ENCODE results near the gene CARHSP1.
A peak's percentile ranks its signal among the peaks of the same experiment; 100 is the strongest.

- TF ChIP-seq POU2F2 (IDR thresholded peaks at IDR 0.05; ENCODE audit: low read depth, low read length) (peak; percentile 41; the same call in 1 of the 2 replicates), POLR2A (IDR thresholded peaks at IDR 0.05; ENCODE audit: low read depth, low read length) (no peak)
Measured at GRCh38 chr16:8831871-8832716, 36.7 kb downstream of the CARHSP1 start.
